Hippocampal formation (tissue), 2 donors: Measurements from ENCODE around the gene VSX1.

ENCODE experiments used
- DNase-seq, 2 donors: peaks; one replicate each; lab custom pipeline; 2025; lab: John Stamatoyannopoulos, UW

Gene VSX1

DNA sequence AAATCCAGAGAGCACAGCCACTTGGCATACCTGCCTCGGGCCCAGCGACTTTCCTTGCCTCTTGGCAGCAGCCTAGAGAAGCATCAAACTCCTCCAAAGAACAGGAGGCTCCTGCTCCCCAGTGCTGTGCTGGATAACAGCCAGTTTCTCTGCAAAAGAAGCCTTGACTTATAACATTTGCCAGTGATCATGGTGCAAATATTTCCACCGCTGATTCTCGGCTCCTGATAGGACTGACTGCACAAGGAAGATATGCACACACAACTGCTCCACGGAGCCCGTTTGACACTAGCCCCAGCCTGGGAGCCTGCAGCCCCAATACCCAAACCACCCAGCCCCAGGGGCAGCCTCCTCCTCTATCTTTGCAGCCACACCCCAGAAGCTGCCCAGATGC lies 41.5 kb downstream of the VSX1 start:
- no peak for DNase-seq

DNA sequence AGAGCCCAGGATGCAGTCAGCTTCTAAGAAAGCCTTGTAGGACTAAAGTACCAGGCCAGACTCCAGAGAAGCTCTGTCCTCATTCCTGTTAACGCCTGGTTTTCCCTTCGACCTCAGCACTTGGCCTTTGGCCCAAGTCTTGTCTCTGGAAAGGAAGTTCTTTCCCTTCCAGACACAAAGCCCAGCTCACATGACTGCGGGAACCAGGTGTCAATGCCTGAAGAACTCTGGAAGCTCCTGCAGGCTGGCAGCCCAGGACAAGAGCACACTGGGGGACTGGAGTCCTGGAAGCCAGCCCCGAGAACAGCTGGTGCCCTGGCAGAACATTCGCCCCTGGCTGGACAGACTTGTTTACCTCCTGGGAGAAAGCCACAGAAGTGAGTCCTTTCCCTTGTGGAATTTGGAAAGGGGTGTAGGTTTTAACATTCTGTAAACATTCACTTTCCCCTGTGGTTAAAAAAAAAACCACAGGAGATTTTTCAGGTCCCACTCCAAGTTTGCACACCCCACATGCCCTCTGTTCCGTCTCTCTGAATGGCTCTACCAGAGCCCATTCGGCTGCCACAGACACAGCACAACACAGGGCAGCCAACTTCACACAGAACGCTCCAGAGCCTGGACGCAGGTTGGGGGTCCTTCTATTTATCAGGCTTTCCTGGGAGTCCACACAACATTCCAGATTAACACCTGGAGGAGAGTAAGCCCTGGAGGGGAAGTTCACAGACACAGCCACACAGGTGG lies 42.1 kb downstream of the VSX1 start:
- DNase-seq: peak; percentile 72 to 74

DNA sequence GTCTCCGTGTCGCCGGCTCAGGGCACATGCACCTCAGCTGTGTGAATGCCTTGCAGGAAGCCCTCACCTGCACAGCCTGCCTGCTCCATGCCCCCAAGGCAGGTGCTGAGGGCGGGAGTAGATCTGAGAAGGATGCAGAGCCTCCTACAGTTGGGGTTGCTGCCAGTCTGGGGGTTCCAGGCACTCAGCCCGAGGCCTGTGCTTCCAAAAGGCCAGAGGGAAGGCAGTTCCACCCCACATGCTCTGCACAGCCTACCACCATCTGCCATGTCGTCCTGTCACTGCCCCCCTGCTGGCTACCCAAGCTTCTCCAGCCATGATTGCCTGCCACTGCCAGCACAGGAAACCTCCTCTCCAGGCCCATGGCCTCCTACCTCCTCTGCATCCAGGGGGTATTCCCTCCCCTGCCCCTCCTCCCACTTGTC lies 43.3 kb downstream of the VSX1 start:
- DNase-seq: no peak

DNA sequence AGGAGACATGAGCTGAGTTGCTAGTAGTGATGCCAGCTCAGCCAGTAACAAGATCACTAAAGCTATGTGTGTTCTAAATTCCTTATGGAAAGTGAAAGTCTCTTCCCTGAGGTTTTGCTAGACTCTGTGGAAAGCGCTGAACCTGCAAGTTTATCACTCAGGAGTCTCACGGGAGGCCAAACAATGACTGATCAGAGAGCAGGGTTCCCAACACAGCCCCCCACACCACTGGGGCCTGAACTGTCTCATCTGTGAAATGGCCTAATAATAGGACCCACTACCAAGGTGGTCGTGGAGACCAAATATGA lies 43.9 kb downstream of the VSX1 start:
- DNase-seq: no peak

DNA sequence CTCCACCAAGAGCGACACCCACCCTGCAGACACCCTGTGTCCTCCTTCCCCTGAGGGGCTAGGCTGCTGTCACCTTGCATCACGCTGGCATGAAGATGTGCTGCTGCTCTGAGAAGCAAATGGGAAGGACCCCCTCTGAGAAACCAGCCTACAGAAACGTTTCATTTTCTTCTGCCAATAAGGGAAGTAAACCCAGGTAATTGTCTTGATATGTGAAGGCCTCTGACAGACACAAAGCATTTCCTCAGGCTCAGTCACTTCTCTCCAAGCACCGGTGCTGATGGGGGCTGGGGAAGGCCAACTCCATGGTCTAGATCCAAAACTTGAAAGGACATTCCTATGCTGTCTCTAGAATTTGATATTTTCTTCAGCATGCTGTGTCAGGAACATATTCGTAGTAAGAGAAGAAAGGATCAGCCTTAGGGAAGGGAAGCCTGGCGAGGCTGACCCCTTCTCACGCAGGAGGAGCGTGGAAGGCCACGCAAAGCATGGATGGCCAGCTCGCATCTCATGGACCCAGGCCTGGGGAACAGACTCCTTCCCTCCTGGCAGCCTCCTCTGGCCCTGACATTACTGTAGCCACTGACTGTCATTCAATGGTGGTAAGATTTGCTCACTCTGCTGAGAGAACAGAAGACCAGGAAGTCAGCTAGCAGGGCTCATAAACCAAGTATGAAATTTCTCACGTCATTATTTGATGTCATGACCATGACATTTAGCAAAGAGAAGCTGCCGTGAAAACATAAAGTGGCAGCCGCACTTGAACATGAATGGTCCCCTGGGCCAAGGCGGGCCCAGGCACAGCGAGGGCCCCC lies 44.4 kb downstream of the VSX1 start:
- no peak for DNase-seq

DNA sequence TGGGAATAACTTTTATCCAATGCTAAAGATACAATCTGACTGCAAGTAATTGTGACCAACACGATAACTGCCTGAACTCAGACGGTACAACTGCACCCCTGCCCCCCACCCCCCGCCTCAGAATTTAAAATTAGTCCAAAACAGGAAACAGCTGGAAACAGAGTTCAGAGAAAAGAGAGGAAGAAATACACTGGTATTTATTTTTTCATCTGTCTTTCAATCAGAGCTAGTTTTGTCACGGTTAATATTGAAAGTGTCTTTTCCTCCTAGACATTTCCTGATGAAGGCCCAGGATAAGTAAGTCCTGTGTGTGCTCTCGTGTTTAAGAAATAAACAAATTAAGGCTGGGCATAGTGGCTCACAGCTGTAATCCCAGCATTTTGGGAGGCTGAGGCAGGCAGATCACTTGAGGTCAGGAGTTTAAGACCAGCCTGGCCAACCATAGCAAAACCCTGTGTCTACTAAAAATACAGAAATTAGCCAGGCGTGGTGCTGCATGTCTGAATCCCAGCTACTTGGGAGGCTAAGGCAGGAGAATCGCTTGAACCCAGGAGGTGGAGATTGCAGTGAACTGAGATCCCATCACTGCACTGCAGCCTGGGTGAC lies 45.5 kb downstream of the VSX1 start:
- DNase-seq: no peak

DNA sequence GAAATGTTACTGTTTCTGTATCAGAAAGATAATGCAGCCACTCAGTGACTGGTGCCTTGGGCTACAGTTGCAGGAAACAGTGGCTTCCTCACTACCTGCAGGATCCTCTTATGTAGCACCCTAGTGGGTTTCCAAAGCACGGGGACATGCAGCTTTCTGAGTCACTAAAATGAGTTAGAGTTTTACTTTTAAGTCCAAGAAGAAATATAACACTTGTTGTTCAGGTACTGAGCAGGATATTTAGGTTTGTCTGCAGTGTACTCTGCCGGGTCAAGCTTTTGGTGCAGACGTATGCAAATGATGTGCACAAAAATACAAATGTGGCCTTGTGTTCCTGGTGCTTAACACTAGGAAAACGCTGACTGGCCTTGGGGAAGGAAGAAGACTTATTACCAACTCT lies 46.0 kb downstream of the VSX1 start:
- DNase-seq: no peak

DNA sequence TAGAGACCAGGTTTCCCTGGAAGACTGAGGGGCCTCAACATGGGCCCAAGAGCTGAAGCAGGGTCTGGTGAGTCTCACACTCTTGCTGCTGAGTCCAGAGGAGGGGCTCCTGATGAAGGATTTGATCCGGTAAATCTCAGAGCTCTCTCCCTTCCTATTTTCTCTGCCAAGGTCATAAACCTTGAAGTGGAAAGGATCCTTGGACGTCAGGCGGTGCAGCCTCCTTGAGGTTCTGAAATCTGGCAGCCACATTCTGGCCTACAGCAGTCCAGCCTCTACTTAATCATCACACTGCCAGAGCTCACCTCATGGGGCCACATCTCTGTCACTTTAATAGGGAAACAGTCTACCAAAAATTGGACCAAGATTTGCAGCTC lies 48.0 kb downstream of the VSX1 start:
- DNase-seq: no peak

DNA sequence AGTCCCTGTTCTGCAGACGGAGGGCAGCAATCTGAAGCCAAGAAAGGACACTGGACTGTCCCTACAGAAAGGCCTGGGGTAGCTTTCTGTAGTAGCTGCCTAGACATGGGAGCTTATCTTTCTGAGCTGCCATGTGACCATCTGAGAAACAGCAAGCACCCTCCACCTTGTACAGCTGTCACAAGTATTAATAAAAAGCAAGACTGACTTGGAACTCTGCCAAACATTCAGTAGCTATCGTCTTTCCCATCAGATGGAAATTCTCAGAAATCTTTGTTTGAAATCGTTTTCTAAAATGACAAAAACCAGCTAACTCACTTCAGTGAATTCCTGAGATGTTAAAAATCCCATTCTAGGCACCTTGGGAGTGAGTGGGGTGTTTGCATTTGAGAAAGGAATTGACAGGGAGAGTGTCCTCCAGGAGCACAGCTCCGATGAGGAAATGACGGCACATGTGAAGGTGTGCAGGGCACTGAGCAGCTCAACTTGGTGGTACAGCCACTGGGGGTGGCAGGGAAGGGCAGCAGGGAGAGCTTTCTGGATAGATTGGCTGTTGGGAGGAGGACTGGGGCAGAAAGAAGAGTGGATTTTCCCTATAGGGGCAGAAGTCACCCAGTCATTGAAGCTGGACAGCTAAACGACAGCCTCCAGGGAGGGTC lies 48.5 kb downstream of the VSX1 start:
- no peak for DNase-seq

DNA sequence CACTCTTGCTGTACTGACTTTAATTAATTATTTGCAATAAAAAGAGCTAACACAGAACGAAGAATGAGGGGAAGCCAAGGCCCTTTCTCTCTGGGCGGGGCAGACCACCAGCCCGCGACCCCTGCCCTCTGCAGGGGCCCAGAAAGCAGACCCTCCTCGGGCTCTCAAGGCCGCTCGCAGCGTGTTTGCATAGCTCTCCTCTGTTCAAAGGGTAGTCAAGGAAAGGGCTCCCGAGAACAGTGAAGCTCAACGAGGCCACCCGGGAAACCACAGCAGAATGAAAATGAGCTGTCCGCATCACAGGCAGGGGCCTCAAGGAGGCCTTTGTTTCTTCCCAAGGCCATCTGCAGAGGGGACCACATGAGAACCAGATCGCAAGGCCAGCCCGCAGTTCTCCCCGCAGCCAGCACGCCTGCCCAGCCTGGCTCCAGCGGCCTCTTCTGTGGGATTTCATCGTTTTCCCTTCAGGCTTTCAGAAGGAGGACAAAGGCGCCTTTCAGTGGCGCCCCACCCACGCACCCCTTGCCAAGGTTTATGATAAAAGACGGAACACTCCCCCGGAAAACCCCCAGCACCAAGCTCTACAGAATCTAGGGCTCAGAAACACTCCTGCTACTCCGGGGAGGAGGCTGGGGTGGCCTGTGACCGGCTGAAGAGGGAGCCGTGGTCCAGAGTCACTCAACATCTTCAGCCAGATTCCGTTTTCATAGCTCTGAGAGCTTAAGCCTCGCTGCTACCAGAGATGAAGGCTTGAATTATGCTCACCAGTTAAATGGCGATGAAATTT lies 49.3 kb downstream of the VSX1 start:
- peak; percentile 94 to 97 for DNase-seq

DNA sequence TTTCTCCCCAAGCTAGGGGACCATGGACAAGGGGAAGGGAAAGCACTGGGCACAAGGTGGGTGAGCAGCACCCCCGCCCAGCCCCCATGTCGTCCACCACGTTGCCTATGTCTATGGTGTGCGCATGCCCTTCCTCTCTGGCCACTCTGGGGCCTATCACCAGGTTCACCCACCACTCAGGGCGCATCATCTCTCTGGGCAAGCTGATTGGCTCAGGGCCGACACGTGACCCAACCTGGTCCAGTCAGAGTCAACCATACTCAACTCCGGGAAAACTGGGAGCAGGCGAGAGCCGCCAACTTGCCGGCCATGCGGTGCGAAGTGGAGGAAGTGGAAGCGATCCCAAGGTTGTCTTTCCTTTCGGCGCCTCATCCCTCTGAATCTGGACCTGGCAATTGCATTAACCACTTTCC lies 49.9 kb downstream of the VSX1 start:
- peak in 1 of 2 donors; percentile 73 for DNase-seq

DNA sequence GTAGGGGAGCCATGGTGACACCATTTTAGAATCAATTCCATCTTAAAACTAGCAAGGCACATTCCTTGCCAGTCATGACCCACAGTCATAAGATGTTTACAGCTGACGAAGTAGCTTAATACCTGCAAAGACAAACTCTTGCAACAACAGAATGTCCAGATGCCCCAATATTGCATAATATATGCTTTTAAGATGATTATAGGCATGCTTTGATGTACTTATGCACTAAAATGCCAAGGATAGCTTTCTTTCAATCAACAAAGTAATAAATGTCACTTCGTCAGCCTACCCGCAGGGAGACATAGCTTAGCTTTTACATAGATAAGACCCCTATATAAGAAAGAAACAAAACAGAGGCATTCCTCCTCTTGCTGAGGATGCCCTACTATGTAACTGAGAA lies 50.7 kb downstream of the VSX1 start:
- no peak for DNase-seq

DNA sequence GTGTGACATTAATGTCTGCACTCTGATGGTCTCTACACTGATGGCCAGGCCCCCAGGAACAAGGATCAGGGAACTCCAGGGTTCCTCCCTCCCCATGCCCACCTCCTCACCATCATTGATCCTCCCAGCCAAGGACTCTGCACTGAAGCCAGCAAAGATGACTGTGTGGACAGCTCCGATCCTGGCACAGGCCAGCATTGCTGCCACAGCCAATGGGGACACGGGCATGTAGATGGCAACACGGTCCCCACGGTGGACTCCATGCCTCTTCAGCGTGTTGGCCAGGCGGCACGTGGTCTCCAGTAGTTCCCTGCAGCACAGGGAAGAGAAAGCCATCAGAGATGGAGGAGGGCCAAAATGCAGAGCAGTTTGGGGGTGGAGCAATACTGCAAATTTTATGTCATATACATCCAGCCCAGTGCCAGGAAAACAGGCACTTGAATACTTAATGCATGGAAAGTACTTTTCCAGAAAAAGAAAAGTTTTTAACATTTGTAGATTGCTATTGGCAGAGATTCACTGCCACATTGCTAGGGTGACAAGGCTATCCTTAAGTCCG lies 51.2 kb downstream of the VSX1 start:
- DNase-seq: no peak

DNA sequence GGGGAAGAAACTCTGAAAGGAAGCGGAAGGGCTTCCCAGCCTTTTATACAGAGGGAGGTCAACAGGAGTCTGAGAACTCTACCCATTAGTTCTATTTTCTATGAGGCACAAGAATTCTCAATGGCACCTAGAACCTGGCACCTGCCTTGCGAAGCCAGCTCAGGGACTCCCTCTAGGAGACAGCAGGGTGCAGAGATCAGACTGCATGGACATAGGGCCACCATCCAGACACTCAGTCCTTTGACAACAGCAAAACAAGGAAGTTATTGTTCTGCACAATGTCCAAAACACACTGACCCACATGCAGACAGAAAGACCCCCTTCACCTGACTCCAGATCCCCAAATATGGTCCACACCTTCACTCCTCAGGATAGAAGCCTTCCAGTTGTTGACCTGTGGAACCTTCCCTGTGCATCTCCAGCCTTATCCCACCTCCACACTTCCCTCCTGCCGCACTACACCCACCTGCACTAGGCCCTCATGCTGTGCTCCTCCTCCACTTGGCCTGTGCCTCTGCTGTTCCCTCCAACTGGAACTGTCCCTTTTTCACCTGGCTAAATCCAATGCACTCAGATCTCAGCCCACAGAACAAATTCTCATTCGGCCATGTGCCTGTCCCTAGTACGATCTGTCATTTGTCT lies 51.8 kb downstream of the VSX1 start:
- DNase-seq: peak; percentile 41 to 63

DNA sequence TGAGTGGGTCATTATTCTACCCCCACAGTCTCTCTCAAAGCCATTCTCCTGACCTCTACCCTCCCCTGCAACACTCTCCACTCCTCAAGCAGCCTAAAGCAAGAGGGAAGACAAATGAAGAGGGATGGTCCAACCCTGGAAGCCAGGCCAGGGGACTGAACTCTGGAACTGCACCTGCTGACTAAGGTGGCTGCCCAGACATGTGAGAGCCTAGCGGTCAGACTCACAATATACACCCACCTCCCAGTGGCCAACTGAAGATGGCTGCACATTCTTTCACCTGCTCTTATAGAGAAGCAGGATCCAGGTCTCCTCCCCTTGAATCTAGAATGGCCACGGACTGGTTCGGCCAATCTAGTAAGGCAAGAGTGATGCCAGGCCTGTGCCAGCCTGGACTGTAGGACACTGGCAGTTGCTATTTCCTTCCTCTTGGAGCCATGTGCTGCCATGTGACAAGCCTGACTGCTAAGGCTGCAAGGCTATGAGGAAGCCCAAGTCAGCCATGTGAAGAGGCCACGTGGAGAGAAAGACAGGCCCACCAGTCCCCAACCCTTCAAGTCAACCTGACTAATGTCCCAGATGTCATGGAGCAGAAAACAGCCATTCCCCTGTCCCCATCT lies 55.8 kb downstream of the VSX1 start:
- no peak for DNase-seq
